GM21737 (cell line): ENCODE data around the gene TPX2.

ENCODE experiments used
- ATAC-seq: cut with Tn5 transposase; IDR thresholded peaks from one replicate; pipeline ENCODE4 v1.9.1; 2021; ENCODE audit warnings: mild to moderate bottlenecking, moderate library complexity; ENCODE audit not compliant: unreplicated experiment

The TPX2 gene

DNA sequence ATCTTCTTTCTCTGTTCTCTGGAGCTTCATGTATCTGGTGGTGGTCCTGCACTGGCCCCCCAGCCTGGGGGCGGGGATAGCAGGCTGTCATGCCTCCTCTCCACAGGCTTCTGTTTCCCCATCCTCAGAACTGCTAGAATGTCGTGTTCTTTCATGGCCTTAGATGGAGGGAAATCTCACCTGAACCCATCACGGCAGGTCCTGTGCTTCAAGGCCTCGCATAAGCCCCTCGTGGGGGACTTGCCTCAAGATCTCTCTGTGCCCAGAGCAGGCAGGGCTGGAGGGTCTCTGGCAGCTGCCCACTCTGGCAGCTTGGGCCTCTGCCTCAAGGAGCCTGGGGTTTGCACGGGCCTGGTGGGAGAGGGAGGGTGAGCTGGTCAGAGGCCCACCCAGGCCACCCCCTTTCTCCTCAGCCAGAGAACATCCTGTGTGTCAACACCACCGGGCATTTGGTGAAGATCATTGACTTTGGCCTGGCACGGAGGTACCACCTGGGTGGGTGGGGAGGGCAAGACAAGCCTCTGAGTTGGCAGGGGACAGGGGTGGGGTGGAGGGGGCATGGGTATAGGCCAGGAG, 91.4 kb downstream of the TPX2 start:
- no peak for ATAC-seq

DNA sequence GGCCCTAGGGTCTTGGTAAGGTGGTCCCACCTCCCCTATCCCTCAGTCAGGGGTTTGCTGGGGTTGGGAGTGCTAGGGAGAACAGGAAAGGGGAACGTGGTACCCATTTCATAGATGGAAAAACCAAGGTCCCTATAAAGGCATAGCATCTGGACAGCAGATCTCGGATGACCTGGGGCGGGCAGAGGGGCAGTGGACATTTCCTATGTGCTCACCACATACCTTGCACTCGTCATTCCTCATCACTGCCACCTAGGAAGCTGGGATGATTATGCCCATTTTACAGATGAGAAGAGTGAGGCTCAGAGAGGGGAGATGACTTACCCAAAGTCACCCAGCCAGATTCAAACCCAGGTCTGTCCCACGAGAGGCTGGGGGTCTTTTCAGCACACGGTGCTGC, 92.1 kb downstream of the TPX2 start:
- ATAC-seq, result no peak

DNA sequence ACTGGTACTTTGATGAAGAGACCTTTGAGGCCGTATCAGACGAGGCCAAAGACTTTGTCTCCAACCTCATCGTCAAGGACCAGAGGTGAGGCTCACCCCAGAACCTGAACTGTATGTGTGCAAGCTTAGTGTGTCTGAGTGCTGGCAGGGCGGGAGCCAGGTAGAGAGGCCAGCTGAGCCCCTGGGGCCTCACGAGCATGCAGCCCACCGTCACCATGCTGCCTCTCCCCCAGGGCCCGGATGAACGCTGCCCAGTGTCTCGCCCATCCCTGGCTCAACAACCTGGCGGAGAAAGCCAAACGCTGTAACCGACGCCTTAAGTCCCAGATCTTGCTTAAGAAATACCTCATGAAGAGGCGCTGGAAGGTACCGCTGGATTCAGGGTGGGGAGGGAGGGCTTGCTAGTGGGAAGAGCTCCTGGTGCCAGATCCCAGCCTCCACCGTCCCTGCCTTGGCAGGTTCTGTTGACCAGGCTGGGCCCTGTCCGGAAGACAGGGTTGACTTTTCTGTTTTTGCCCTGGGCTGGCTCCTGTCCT, 92.7 kb downstream of the TPX2 start:
- ATAC-seq, result no peak

DNA sequence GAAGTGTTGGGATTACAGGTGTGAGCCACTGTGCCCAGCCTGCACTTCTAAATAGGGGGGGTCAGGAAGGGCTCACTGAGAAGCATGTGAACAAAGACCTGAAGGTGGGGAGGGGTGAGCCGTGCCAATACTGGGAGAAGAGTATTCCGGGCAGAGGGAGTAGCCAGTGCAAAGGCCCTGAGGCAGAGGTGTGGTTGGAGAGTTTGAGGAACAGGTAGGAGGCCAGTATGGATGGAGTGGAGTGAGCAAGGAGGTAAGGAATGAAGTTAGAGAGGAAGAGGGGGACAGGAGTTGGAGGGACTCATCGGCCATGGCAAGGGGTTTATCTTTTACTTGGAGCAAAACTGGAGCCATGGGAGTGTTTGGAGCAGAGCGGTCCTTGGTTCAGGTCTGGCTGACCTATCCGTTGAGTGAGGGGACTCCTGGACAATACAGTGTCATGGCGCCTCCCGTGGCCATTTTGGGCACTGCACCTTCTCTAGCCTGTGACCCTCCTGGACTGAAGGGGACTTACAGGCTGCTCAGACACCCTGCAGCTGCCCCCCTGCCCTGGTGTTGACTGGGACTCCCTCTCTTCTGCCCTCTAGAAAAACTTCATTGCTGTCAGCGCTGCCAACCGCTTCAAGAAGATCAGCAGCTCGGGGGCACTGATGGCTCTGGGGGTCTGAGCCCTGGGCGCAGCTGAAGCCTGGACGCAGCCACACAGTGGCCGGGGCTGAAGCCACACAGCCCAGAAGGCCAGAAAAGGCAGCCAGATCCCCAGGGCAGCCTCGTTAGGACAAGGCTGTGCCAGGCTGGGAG, 94.2 kb downstream of the TPX2 start:
- no peak for ATAC-seq

DNA sequence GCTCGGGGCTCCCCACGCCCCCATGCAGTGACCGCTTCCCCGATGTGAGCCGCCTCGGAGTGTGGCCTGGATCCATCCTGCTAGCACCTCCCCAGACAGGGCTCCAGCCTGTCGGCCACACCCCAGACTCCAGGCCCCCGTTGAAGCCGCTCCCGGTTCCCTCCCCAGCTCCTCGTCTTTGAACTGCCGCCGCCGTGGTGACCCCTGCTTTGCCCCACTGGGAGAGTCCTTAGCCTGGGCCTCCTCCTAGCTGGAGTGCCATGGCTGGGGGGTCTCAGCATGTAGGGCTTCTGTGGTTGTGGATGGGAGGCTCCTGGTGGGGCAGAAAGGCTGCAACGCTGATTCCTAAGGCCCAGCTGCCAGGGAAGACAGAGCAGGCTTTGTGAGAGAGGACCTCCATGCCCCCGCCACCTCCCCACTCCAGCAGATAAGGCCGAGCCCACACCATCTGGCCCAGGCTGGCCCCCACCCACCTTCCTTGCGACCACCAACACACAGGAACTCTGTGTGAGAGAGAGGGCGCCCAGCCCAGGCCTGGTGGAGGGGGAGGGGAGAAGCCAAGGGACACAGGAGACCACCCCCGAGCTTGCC, 94.9 kb downstream of the TPX2 start:
- ATAC-seq, result no peak

DNA sequence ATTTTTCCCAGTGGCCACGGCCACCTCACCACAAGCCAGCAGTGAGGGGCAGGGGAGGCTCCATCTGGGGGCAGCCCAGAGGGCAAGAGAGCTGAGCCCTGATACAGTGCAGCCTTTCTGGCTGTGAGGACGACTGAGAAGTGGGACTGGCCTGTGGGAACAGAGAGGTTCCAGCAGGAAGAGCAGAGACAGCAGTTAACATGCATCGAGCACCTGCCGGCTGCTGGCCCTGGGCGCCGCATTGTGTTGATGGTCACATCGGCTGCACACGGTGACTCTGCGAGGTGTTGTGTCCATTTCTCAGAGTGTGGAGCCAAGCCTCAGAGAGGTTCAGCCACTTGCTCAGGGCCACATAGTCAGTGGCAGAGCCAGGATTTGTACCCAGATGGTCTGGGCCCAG, 96.5 kb downstream of the TPX2 start:
- no peak for ATAC-seq

DNA sequence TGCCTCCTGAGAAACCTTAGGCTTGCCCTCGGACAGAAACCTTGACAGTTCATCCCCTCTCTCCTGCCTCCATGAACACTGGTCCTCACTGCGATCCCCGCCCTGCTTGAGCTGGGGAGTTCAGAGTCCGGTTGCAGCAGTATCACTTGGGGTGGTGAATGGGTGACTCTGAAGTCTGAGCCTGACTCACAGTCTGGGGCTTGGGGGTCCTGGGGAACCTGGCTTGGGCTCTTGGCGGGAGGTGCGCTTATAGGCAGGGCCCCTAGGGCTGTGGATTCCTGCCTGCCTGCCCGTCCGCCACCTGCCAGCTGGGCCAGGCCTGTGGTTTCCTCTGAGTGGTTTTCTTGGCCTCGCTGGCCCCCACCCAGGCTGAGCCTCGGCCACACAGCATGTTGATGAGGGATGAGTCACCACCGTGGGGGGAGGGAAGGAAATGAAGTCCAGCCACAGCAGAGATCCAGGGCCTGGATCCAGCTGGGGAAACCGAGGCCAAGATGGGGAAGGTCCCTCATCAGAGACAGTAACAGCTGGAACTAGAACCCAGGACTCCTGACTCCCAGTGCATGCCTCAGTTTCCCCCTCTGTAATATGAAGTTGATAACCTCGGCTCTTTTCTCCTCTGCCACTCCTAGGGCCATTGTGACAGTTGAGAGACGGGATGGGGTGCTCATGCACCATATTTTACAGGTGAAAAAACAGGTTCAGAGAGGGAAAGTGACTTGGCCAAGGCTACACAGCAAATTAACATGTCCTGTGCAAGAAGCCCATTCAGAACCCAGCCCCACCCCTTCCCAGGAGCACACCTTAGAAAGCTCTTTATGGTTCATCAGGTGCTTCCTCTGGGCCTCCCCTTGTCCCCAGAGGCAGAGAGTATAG, 97.1 kb downstream of the TPX2 start:
- ATAC-seq, result no peak

DNA sequence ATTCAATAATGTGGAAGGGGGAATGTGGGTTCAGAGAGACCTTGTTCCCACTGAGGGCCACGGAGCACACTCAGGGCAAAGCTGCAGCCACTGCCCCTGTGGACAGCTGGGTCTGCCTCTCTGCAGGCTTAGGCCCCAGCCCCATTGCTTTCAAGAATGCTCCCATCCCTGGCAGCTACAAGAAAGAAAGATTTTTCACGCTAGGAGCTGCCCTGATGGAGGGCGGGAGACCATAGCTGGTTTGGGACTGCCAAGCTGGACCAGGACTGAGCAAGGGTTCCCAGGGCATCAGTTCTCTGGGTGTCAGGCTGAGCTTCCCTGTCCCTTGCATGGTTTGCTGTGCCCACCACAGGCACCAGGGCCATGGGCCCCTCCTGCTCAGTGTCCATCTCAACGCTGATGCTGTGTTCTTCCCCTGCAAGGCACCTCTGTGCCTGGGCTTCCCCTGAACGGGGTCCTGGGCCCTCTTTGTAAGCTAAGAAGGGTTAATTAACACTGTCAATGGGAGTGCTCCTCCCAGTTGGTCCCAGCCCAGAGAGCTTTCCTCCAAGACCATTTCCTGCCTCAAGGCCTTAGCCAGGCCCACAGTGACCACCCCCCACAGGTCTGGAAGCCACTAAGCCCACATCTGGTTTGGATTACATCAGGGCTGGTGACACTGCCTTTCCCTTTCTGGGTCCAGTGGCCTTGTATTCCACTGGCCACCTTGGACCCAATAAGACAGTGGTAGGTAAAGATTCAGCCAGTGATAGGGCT, 97.9 kb downstream of the TPX2 start:
- ATAC-seq, result no peak

GRCh38 chr20:31837896-31838397, 98.9 kb downstream of the TPX2 start:
- ATAC-seq, result no peak

DNA sequence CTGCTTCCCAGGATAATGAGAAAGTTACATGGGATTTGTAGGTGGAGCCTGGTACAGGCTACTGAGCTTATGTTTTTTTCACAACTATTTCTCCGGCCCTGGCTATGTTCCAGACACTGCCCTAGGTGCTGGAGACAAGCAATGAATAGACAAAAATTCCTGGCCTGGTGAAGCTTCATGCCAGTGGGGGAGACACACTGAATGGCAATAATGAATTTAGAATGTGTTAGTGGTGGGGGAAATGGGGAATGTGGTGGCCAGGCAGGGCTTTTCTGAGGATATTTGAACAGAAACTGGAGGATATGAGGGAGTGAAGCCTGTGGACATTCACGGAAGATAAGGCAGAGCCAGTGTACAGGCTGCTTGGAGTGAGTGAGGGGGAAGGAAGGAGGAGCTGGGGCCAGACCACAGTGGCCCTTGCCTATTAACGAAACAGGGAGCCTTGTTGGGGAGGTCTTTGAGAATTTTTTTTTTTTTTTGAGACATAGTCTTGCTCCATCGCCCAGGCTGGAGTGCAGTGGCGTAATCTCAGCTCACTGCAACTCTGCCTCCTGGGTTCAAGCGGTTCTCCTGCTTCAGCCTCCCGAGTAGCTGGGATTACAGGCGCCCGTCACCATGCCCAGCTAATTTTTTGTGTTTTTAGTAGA, 99.7 kb downstream of the TPX2 start:
- ATAC-seq, result no peak

DNA sequence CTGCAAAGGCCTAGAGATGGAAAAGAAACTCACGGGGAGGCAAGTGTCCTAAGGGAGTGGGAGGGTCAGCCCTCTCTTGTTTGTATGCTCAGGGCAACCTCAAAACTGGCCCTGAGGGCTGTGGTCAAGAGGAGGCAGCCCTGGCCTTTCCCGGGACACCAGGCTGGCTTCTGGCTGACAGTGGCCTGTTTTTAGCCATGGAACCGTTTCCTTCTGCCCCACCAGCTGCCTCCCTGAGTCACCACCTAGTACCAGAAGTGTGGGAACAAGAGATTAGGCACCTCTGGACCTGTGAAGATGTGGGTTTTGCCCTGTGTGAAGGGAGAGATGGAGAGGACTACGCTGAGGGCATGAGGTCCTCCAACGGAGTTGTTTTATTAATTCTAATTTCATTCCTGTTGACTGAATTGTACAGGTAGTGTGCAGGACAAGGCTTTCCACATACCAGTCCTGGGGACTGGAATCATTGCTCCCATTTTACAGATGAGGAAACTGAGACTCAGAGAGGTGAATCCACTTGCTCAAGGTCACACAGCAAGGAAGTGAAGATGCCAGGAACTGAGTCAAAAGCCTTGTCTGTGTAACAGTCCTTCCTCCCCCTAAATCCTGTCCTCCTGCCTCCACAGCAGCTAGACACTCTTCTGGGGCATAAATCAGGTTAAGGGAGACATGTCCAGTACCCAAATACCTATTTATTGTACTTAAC, 100.8 kb downstream of the TPX2 start:
- no peak for ATAC-seq

DNA sequence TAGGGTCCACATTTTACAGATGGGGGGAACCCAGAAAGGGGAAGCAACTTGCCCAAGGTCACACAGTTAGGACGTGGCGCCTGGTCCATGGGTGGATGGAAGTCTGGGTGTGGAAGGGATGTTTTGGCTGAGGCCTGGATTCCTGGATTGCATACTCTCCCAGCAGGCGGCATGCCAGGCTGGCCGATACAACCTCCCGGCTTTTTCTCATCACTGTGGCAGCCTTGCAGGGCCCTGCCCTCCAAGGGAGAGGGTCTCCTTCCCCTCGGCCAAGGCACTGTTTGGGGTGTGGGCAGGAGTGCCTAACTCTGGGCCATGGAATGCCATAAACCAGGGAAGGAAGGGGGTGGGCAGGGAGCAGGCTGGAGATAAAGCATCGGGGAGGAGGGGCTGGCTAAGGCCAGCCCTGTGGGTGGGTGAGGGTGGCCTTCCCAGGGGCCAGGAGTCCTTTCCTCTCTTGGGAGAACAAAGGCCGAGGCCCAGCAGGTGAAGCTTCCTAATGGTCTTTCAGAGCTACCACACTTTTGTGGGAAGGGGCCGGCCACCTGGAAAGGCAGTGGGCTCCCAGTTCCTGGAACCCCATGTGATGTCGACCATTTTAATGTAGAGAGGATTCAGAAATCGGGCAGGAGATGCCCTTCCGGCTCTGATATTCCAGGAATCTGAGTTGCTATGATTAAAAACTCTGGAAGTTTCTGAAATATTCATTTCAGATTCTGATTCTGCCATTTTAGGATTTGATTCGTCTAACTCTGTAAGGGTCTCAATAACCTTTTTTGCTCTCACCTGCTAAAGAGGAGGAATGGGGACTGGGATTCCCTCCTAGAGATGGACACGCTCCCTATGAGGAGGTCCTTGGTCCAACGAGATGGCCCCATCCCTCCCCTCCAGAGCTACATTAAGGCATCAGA, 102.1 kb downstream of the TPX2 start:
- no peak for ATAC-seq

DNA sequence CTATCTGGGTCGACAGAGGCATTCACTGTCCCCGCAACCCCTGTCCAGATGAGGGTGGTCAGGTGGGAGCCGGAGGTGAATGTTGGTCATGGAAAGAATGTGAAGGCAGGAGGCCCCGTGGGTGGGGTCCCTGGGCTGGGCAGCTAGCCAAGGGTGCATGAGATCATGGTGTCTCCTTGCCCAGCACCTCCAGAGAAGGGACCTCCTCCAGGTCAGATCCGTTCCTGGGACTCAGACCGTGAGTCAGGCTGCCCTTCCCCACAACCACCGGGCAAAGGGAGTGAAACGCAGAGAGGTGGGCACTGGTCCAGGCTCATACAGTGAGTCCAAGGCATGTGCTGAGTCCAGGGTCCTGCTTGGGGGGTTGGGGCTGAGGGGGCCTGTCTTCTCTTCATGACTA, 102.8 kb downstream of the TPX2 start:
- no peak for ATAC-seq

- no peak for ATAC-seq
Measured at GRCh38 chr20:31842471-31843157, 103.5 kb downstream of the TPX2 start.

DNA sequence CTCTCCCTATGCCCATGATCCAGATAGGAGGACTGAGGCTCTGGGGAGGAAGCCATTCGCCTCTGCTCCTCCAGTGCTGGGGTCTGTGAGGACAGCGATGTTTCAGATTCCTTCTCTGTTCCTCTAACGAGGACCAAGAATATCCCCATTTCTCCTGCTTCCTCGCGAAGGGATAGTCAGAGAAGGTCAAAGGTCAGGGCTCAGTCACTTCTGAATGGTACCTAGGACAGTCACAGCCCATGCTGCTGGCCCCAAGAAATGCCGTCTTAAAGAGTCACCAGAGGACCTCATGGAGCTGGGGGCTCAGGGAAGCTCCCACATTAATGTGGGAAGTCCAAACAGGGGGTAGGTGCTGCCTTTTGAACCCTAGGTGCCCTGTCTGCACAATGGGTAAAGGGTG, 104.2 kb downstream of the TPX2 start:
- ATAC-seq, result no peak

GRCh38 chr20:31843881-31844280, 104.8 kb downstream of the TPX2 start:
- ATAC-seq, result no peak

DNA sequence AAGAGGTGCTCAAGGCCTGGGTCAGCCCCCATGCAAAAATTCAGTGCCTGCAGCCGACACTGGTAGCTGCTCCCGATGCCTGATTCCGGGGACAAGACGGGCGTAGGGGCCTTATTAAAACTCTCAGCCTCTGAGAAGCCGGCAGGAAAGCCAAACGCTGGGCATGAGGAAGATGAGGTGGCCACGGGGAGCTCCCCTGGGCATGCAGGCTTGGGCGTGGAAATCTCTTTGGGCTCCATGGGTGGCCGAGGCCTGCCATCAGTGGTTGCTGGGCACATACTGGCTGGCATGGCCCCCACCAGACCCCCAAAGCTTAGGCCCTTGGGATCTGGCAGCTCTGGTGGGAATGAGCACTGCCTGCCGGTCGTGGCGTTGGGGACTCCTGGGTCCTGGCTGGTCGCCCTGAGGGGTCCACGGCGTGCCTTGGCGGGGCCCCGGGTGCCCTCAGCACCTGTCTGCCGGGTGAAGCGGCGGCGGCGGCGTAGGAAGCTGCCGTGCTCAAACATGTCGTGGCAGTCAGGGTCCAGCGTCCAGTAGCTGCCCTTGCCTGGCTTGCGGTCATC, 105.7 kb downstream of the TPX2 start:
- no peak for ATAC-seq
